GM12891 (cell line): ENCODE measurements around the gene CSE1L.

Experiments
- POLR2A ChIP-seq: IDR thresholded peaks from 2 replicates; pipeline ENCODE4 v1.6.1; 2011; ENCODE audit warnings: low read depth, low read length, control low read depth
- POLR2AphosphoS5 ChIP-seq: IDR thresholded peaks from 2 replicates; pipeline ENCODE4 v1.6.1; 2011; ENCODE audit warnings: low read depth, low read length, control low read depth
- POU2F2 ChIP-seq: IDR thresholded peaks from 2 replicates; pipeline ENCODE4 v1.6.1; 2011; ENCODE audit warnings: low read depth, mild to moderate bottlenecking, control low read depth, low read length, moderate library complexity
- TAF1 ChIP-seq: IDR thresholded peaks from 2 replicates; pipeline ENCODE4 v1.6.1; 2011; ENCODE audit warnings: low read depth, low read length, control low read depth

DNA sequence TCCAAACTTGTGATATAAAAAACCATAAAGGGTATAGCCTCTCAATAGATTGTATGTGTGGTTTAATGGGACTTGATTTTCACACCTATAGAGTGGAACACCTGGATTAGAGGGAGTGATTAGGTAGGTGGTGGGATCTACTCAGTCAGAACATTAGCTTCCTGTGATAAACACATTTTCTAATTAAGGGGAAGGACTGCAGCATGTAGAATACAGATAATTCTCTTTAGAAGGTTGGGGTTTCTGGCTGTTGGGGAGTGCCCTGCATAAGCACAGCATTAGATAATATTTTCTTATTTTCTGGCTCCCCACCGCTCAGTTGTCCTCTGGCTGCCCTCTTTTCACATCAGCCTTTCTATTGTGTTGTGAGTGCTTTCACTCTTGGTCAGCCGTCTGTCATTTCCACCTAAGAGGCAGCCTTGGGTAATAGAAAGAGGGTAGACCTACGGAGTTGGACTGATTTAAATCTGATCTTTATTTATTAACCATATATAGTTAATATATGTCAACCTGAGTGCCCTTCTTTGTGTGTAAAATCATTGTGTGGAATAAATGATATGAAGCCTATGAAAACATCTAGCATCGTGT lies 8.0 kb downstream of the CSE1L start:
- TF ChIP-seq POLR2A (no peak), POU2F2 (no peak), POLR2AphosphoS5 (no peak), TAF1 (no peak)
